DMS53 treated with DMSO at 0.1 percent for 48 hours (cell line): ENCODE measurements around the gene LBHD2.
"Not testable (repeated sequence)": the region's sequence is repeated elsewhere in the genome, so short reads cannot be mapped to it uniquely, and the experiment has no call there.

Experiments used
- DNase-seq: peaks from one replicate; lab custom pipeline; 2025; ENCODE audit not compliant: unreplicated experiment; lab: John Stamatoyannopoulos, UW

The LBHD2 gene

DNA sequence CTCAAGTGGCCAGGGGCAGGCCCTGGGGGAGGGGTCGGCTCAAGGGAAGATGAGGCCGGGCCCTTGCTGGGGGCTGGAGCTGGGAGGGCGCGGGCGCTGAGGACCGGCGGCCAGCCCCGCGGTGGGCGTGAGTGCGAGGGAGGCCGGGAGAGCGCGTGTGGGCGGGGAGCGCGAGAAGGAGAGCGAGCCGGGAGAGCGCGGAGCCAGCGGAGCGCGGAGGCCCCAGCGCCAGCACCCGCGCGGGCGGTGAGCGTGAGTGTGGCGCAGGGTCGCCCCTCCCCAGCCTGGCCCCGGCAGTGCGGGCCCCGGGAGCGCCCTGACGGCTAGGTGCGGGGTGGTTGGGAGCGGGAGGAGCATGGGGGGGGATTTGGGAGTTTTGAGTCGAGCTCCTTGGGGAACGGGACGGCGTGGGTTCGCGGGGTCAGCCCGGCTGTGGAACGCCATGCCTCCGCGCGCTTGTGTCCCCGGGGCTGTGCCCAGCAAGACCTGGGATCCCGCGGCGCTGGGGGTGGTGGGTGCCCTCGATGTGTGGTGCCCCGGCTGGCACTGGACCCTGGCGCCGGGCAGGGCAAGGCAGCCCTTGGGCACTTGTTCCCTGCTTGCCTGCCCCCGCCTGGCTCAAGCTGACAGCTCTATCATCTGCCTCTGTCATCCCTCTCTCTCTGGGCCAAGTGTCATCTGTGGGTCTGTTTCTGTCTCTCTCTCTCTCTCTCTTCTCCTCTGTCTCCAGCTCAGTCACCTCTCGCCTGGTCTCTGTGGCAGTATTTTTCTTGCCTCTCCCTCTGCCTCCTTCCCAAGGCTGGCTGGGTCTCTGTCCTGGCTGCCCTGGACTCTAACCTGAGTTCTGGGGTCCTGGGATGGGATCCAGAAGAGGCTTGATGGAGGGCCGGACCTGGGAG, at the start of gene LBHD2:
Gene LBHD2, plus strand, starts transcription at position 190 of the 899 bp plus-strand sequence. CDS start 1,803 bp downstream, outside the sequence.
- DNase-seq: no peak

DNA sequence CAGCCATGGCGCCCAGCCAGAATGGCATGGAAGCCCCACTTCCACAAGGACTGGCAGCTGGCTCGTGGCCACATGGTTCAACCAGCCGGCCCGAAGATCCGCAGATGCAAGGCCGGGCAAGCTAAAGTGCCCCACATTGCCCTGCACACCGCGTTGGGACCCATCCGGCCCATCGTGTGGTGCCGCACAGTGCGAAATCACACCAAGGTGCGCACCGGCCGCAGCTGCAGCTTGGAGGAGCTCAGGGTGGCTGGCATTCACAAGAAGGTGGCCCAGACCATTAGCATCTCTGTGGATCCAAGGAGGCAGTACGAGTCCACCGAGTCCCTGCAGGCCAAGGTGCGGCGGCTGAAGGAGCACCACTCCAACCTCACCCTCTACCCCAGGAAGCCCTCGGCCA, 42.5 kb upstream of the LBHD2 start:
- DNase-seq: no peak

DNA sequence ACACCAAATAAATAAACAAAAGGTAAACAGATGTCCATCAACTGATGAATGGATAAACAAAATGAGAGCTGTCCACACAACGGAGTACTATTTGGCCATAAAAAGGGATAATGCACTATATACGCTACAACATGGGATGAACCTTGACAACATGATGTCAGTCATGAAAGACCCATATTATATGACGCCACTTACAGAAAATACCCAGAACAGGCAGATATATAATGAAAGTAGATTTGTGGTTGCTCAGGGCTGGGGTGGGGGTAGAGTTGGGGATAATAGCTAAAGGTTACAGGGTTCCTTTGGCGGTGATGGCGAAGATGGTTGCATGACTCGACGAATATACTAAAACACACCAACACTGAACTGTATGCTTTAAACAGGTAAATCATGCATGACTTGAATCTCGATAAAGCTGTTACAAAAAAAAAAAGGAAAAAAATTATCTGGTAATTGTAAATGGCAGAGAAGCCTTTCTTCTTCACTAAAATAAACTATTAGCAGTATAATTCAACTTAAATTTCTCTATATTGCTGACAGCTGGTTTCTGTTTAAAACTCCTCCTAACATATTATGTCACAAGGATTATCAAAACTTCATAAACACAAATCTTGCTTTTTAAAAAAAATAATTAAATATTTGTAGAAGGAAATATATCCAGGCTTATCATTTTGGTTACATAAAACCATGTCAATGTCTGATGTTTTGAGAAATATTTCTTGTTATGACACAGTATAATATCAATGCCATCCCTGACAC, 40.6 kb upstream of the LBHD2 start:
- DNase-seq: no peak

DNA sequence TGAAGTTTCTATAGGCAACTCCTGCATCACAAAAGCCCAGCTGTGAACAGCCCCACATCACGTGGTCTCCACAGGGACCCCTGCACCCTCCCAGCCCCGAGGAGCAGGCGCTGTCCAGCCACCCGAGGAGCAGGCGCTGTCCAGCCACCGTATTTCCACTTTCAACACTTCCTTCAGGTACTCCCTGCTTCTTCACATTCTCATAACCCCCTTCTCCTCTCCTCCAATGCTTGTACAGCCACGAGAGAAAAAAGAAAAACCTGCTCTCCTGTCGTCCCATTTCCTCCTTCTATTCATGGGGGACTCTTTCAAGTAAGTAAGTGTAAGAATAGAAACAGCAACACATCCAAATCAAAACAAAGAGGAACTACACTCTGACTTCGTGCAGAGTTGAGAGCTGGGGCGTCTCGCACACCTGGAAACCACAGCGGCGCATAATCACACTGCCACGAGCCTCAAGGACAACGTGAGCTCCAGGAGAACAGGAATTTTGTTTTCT, 38.6 kb upstream of the LBHD2 start:
- no peak for DNase-seq

DNA sequence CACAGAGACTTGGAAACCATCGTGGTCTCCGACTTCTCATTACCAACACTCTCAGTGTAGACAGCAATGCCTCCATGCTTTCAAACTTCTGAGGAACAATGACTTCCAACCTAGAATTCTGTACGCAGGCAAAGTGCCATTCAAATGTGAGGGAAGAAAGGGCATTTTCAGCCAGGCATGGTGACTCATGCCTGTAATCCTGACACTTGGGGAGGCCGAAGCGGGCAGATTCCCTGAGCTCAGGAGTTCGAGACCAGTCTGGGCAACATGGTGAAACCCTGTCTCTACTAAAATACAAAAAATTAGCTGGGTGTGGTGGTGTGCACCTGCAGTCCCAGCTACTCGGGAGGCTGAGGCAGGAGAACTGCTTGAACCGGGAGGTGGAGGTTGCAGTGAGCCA, 36.6 kb upstream of the LBHD2 start:
- DNase-seq: not testable (repeated sequence)

DNA sequence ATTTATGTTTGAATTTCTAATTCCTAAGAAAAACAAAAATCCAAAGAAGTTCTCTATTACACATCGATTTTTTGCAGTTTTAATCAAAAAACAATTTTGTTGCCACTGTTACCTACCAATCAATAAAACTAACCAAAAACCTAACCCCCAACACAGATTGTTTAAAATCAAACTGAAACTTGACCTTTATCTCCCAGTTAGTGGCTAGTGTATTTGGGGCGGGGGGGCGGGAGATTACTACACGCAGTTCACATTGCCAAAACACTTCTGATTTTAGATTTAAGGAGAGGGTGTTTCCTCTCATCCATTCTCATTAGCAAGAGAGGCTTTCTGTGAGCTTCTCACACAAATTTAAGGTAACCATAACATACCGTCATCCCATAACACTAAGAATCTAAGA, 33.1 kb upstream of the LBHD2 start:
- DNase-seq: no peak

DNA sequence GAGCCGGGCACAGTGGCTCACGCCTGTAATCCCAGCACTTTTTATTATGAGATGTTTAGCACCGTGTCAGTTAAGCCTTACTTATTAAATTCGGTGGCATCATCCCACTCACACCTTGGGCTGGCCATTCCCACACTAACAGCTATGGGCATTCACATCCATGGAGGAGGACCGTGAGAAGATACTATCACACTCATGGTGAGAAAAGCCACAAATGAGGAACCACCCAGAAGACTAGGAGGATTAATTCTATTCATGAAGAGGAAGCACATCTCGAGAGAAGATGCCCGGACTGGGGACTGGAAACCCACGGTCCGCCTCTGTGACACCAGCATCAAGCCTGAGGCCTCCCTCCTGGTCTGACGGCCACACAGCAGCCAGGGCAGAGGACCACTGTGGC, 31.6 kb upstream of the LBHD2 start:
- DNase-seq: no peak

DNA sequence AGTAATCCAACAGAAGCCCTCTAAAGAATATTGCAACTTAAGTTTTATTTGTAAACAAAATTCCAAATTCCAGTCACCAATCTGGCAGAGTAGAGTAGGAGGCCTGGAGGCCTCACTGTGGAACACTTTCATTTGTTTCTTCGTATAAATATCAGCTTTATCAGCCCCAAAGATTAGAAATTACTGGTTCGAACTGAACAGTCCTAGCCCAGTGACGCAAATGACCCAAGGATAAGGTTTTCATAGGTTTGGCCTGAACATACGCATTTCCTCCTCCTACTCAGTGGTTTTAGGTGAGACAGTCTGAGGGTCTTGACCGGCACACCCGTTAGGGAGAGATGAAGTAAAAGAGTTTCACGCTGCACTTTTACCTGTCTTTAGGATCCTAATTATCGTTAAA, 28.3 kb upstream of the LBHD2 start:
- DNase-seq: no peak

DNA sequence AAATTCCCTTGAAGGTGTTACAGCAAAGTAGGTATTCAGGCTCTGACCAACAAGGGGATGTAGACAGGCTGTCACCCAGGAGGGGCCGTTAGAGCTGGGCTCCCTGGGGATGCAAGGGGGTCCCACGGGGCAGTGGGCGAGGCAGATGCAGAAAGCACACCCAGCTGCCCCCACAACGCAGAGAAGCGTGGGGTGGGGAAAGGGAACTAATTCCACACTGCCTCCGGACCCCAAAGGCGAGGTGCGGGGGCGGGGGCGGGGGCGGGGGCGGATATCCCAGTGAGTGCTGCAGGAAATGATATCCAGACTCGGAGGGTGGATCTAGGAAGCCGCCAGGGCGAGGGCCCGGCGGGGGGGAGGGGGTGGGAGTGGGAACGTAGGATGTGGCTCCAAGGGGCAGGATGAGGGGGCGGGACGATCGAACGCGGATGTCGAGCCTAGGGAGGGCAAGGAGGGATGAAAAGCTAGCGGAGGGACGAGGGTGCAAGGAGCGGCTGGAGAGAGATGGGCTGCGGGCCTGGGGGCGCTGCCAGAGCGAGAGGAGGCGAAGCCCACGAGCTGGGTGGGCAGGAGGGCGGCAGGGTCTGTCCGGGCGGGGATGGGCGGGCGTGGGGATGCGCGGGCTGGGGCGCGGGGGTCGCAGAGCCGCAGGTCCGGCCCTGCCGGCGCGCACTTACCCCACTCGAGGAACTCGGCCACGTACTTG, 27.5 kb upstream of the LBHD2 start:
- no peak for DNase-seq

DNA sequence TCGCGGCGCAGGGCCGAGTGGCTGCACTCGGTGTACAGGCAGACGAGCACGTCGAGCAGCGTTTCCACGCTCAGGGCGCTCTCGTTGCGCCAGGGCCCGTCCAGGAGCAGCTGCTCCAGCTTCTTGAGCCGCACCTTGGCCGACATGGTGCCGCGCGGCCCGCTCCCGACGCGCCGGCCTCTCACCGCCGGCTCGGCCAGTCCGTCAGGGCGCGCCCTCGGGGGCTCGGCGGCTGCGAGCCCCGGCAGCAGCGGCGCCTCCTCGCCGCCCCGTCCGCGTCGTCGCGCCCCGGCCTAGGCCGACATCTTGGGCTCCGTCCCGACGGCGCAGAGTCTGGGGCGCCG, 27.0 kb upstream of the LBHD2 start:
- no peak for DNase-seq

DNA sequence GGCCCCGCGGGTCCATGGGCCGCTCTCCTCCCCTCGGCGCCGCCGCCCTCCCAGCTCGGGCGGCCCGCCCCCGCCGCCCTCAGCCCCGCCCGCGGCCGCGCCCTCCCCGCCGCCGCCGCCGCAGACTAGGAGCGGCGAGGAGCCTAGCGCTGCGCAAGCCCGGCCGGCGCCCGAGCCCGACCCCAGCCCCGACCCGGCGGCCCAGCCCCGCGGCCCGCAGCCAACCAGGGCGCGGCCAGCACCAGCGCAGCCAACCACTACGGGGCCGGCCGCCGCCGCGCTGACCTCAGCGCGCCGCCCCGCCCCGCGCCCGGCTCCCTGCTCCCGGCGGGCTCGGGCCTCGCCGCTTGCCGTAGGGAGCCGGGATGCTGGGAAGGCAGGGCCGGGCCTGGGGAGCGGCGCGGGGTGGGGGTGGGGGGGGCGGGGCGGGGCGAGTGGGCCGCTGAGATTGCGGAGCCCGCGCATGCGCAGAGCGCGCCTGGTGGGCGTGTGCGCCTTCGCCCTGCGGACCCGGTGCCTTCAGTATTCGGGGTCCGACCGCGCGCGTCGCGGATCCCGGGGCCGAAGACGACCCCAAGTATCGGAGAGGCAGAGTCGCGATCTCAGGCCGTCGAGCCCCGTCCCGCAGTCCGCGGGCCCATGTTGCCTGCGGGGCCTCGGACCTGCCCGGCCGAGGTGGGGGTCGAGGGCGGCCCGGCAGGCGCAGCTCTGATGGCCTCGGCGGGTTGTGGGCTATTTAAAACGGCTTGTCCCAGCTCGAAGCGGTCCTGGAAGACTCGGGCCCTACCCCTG, 26.4 kb upstream of the LBHD2 start, which contains the start of gene CDC42BPB:
Gene CDC42BPB, minus strand, starts transcription at position 178 of the 792 bp plus-strand sequence. CDS start 376 bp downstream, outside the sequence.
- peak; percentile 54 for DNase-seq

DNA sequence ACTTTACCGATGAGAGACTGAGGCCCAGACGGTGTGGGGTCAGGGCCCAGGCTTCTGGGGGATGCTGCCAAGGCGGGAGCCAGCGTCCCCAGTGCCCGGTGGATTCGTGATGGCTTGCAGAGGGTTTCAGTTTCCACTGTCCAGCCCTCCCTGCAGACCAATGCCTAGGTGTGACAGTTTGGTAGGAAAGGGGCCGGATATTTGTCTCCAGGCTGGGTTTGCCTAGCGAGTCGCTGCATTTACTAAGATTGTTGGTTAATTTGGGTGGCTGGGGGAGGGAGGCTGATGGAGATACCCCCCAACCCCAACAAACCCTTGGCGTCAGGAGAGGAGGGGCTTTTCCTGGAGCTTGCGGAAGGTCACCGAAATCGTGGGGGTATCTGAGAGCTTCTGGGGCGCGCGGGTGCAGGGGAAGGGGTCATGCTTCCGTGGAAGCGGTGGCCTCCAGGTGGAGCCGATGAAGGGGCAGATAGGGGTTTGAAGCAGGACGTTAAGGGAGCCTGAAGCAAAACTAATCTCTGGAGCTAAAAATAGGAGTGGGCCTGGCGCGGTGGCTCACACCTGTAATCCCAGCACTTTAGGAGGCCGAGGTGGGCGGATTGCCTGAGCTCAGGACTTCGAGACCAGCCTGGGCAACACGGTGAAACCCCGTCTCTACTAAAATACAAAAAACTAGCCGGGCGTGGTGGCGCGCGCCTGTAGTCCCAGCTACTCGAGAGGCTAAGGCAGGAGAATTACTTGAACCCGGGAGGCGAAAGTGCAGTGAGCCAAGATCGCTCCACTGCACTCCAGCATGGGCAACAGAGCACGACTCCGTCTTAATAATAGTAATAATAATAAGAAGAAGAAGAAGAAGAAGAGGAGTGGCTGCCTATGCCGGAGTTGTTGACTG, 25.6 kb upstream of the LBHD2 start:
- DNase-seq: no peak

DNA sequence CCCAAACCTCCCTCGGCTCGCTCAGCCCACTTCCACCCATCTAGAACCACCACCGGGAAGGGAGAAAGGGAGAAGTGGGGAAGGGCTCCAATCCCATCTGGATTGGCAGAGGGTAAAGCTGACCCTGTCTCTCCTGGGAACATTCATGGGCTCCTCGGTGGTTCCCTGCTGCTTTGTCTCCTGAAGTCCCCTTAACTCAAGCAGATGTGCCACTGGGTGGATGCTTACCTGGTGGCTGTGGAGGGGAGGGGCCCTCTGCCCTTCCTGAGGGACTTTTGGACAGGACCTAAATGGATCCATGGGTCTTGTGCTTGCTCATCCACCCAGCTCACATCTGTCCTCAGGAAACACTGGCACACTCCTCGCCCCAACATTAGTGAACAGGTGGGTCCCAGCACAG, 24.5 kb upstream of the LBHD2 start:
- DNase-seq: no peak

DNA sequence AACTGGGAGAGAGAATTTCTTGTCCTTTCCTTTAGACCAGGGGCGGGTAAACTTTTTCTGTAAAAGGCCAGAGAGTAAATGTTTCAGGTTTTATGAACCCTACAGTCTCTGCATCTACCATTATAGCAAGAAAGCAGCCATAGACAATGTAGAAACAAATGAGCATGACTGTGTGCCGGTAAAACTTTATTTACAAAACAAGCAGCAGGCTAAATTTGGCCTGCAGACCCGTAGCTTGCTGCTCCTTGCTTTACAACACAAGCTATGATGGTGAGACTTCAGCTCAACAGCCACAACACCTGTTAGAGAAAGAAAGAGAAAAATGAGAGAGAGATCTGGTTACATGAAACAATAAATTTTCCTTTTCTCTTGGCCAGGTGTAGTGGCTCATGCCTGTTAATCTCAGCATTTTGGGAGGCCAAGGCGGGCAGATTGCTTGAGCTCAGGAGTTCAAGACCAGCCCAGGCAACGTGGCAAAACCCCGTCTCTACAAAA, 22.5 kb upstream of the LBHD2 start:
- no peak for DNase-seq

DNA sequence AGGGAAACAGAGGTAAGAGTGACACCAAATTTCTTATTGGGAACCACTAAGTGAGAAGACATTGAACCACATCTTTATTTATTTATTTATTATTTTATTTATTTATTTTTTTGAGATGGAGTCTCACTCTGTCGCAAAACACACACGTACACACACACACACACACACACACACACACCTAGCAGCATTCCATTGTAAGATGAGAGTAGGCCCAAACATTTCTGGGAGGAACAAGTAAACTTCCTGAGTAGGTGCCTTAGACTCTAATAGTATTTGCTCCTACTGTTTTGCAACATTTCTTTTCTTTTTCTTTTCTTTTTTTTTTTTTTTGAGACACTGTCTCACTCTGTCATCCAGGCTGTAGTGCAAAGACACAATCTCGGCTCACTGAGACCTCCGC, 19.6 kb upstream of the LBHD2 start:
- DNase-seq: no peak

DNA sequence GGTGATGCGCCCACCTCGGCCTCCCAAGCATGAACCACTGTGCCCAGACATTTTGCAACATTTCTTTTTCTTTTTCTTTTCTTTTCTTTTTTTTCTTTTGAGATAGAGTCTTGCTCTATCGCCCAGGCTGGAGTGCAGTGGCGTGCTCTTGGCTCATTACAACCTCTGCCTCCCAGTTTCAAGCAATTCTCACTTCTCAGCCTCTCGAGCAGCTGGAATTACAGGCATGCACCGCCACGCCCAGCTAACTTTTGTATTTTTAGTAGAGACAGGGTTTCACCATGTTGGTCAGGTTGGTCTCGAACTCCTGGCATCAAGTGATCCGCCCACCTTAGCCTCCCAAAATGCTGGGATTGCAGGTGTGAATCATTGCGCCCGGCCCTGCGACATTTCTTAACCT, 19.0 kb upstream of the LBHD2 start:
- DNase-seq: no peak

DNA sequence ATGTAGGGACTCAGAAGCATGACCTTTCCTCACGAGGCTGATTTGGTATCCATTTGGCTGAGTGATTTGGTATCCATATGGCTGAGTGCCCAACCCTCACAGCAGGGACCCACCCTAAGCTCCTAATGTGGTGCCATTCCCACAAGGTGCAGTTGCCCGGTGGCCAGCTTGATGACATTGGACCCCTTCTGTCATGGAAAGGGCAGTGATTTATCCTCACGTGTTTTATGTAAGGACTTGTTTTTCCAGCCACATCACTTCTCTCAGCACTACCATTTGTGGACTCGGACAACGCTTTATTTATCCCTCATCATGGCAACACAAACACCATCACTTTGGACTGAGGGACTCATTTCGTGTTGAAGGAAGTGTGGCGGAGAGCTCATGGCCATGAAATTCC, 18.1 kb upstream of the LBHD2 start:
- DNase-seq: no peak

DNA sequence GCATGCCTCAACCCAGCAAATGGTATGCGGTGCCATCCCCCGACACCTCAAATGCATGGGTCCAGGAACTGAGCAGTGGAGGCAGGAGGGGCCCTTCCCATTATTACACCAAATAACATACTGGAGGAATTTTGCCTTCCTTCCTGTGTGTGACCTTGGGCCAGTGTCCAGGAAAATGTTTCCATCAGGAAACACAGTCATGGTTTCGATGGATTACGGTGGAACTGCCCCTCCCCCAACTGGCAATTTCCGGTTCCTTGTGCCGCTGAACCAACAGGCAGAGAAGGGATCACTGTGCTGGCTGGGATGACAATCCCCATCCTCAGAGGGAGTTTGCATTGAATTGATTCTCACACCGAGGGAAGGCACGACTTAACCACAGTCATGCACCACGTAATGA, 17.6 kb upstream of the LBHD2 start:
- no peak for DNase-seq

DNA sequence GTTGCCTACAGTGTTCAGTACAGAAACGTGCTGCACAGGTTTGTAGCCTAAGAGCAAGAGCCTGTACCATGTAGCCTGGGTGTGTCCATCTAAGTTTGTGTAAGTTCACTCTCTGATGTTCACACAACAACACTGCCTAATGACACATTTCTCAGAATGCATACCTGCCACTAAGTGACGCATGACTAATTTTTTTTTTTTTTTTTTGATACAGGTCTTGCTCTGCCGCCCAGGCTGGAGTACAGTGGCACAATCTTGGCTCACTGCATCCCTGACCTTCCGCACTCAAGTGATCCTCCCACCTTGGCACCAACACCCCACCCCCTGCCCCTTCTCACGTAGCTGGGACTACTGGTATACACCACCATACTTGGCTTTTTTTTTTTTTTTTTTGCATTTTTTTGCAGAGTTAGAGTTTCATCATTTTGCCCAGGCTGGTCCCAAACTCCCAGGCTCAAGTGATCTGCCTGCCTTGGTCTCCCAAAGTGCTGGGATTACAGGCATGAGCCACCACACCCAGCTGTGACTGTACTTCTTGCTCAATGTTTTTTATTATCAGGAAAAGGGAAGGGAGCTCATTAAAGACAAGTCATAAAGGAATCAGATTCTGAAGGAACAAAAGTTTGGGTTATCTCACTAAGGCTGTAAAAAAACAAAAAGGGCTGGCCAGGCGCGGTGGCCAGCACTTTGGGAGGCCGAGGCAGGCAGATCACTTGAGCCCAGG, 16.6 kb upstream of the LBHD2 start:
- no peak for DNase-seq
